ENCODE measurements around the gene SRGAP1. TPM values are rescaled to one million over a fixed set of nuclear protein-coding genes. Genes with fewer than 3 reads are reported as not detected.

The SRGAP1 gene
- total RNA-seq, 1 donor from 2014 or later: 49.3 TPM

- Mint-ChIP-seq H3K4me3 (ENCODE audit: unreplicated experiment) (no peak overlapping the region), H3K9me3 (ENCODE audit: unreplicated experiment) (no peaks in the 10 kb centered on the region), H3K27me3 (ENCODE audit: unreplicated experiment) (peaks cover 1% of the 10 kb centered on the region), H3K27ac (ENCODE audit: unreplicated experiment) (no peak overlapping the region), H3K36me3 (ENCODE audit: low read depth, unreplicated experiment) (peaks cover 16% of the 10 kb centered on the region), H3K4me1 (ENCODE audit: unreplicated experiment) (peaks cover 7% of the 10 kb centered on the region)
- no peak for DNase-seq (ENCODE audit: low spot score)
- TF ChIP-seq CTCF (IDR thresholded peaks at IDR 0.05; ENCODE audit: unreplicated experiment): no peak
Measured at GRCh38 chr12:64093689-64094088, 249.2 kb downstream of the SRGAP1 start.

- H3K9me3 Mint-ChIP-seq (ENCODE audit: unreplicated experiment): no peaks in the 10 kb centered on the region
- no peaks in the 10 kb centered on the region for H3K27me3 Mint-ChIP-seq (ENCODE audit: unreplicated experiment)
- TF ChIP-seq CTCF (IDR thresholded peaks at IDR 0.05; ENCODE audit: unreplicated experiment): no peak
- no peak overlapping the region for H3K4me3 Mint-ChIP-seq (ENCODE audit: unreplicated experiment)
- H3K27ac Mint-ChIP-seq (ENCODE audit: unreplicated experiment): peak overlapping the region; percentile 3
- no peak for DNase-seq (ENCODE audit: low spot score)
- H3K36me3 Mint-ChIP-seq (ENCODE audit: low read depth, unreplicated experiment): peaks cover 12% of the 10 kb centered on the region
- no peaks in the 10 kb centered on the region for H3K4me1 Mint-ChIP-seq (ENCODE audit: unreplicated experiment)
Measured at GRCh38 chr12:64097366-64098105, 253.0 kb downstream of the SRGAP1 start.

- no peaks in the 10 kb centered on the region for H3K4me1 Mint-ChIP-seq (ENCODE audit: unreplicated experiment)
- H3K9me3 Mint-ChIP-seq (ENCODE audit: unreplicated experiment): no peaks in the 10 kb centered on the region
- no peak overlapping the region for H3K27ac Mint-ChIP-seq (ENCODE audit: unreplicated experiment)
- peaks cover 12% of the 10 kb centered on the region for H3K36me3 Mint-ChIP-seq (ENCODE audit: low read depth, unreplicated experiment)
- TF ChIP-seq CTCF (IDR thresholded peaks at IDR 0.05; ENCODE audit: unreplicated experiment): no peak
- peak overlapping the region; percentile 83 for H3K4me3 Mint-ChIP-seq (ENCODE audit: unreplicated experiment)
- H3K27me3 Mint-ChIP-seq (ENCODE audit: unreplicated experiment): no peaks in the 10 kb centered on the region
- no peak for DNase-seq (ENCODE audit: low spot score)
Measured at GRCh38 chr12:64098709-64099354, 254.3 kb downstream of the SRGAP1 start.

- no peak for TF ChIP-seq CTCF (IDR thresholded peaks at IDR 0.05; ENCODE audit: unreplicated experiment)
- Mint-ChIP-seq H3K9me3 (ENCODE audit: unreplicated experiment) (no peaks in the 10 kb centered on the region), H3K27ac (ENCODE audit: unreplicated experiment) (no peak overlapping the region), H3K36me3 (ENCODE audit: low read depth, unreplicated experiment) (peaks cover 12% of the 10 kb centered on the region), H3K4me1 (ENCODE audit: unreplicated experiment) (no peaks in the 10 kb centered on the region), H3K27me3 (ENCODE audit: unreplicated experiment) (no peaks in the 10 kb centered on the region), H3K4me3 (ENCODE audit: unreplicated experiment) (no peak overlapping the region)
- no peak for DNase-seq (ENCODE audit: low spot score)
Measured at GRCh38 chr12:64099397-64099796, 254.9 kb downstream of the SRGAP1 start.

GRCh38 chr12:64102339-64102738, 257.8 kb downstream of the SRGAP1 start:
- H3K9me3 Mint-ChIP-seq (ENCODE audit: unreplicated experiment): no peaks in the 10 kb centered on the region
- H3K36me3 Mint-ChIP-seq (ENCODE audit: low read depth, unreplicated experiment): peaks cover 17% of the 10 kb centered on the region
- H3K4me3 Mint-ChIP-seq (ENCODE audit: unreplicated experiment): no peak overlapping the region
- no peak for TF ChIP-seq CTCF (IDR thresholded peaks at IDR 0.05; ENCODE audit: unreplicated experiment)
- peaks cover 1% of the 10 kb centered on the region for H3K27me3 Mint-ChIP-seq (ENCODE audit: unreplicated experiment)
- no peak for DNase-seq (ENCODE audit: low spot score)
- H3K27ac Mint-ChIP-seq (ENCODE audit: unreplicated experiment): no peak overlapping the region
- no peaks in the 10 kb centered on the region for H3K4me1 Mint-ChIP-seq (ENCODE audit: unreplicated experiment)

All from endothelial cell (in vitro differentiated cells).